Measurements from ENCODE around the gene ZNF790. TPM values are rescaled to one million over a fixed set of nuclear protein-coding genes. Genes with fewer than 3 reads are reported as not detected.

The ZNF790 gene
- total and polyA plus RNA-seq, 5 experiments from 2014 or later: 5.1 to 20.6 (median 6.6) TPM

Other genes starting within 250 kb of the ZNF790 start
- 10 to 100 TPM; 22.6 to 25.2 TPM for gene ZNF382, start 233.1 kb downstream of the ZNF790 start, total RNA-seq
- 1 to 10 TPM; 3.3 to 7.9 (median 7.1) TPM for gene ZNF382, start 233.1 kb downstream of the ZNF790 start, polyA plus RNA-seq
- 10 to 100 TPM; 24.2 to 25.0 TPM for gene ZNF461, start 171.6 kb downstream of the ZNF790 start, total RNA-seq
- 1 to 10 TPM; 3.3 to 4.5 (median 3.5) TPM for gene ZNF461, start 171.6 kb downstream of the ZNF790 start, polyA plus RNA-seq
- 10 to 100 TPM; 17.6 to 20.7 TPM for gene ZNF567, start 150.8 kb downstream of the ZNF790 start, total RNA-seq
- gene ZNF567, start 150.8 kb downstream of the ZNF790 start, polyA plus RNA-seq: 10 to 100 TPM in 1 of 3 donors, 1 to 10 TPM in 2; 6.3 to 11.0 (median 9.6) TPM
- gene ZNF850, start 65.6 kb downstream of the ZNF790 start, total RNA-seq: 1 to 10 TPM; 4.6 to 7.0 TPM
- under 1 TPM; 0.40 to 0.93 (median 0.54) TPM for gene ZNF850, start 65.6 kb downstream of the ZNF790 start, polyA plus RNA-seq
- 10 to 100 TPM; 16.0 to 19.6 TPM for gene ZNF345, start 12.5 kb upstream of the ZNF790 start, total RNA-seq
- 1 to 10 TPM; 5.1 to 10.0 (median 6.8) TPM for gene ZNF345, start 12.5 kb upstream of the ZNF790 start, polyA plus RNA-seq
- 10 to 100 TPM in 1 of 2 experiments, 1 to 10 TPM in 1; 9.0 to 10.4 TPM for gene ZNF829, start 77.9 kb upstream of the ZNF790 start, total RNA-seq
- 1 to 10 TPM; 1.9 to 3.9 (median 3.5) TPM for gene ZNF829, start 77.9 kb upstream of the ZNF790 start, polyA plus RNA-seq
- gene ZNF568, start 77.9 kb upstream of the ZNF790 start, total RNA-seq: 10 to 100 TPM; 24.8 to 26.5 TPM
- 10 to 100 TPM in 1 of 3 donors, 1 to 10 TPM in 2; 7.2 to 10.5 (median 9.0) TPM for gene ZNF568, start 77.9 kb upstream of the ZNF790 start, polyA plus RNA-seq
- gene ZNF420, start 240.0 kb upstream of the ZNF790 start, total RNA-seq: 10 to 100 TPM; 24.9 to 36.6 TPM
- gene ZNF420, start 240.0 kb upstream of the ZNF790 start, polyA plus RNA-seq: 10 to 100 TPM; 19.5 to 28.7 (median 20.5) TPM